Esophagus squamous epithelium (tissue), 5 donors: ENCODE data around the gene CHST8. TPM values are rescaled to one million over a fixed set of nuclear protein-coding genes. Genes with fewer than 3 reads are reported as not detected.

ENCODE experiments used
- DNase-seq: peaks from one replicate; lab custom pipeline; 2025; lab: John Stamatoyannopoulos, UW
- H3K27ac ChIP-seq, 4 donors: fragments of 200-600 bp; sonication (generic); one replicate each; pipeline ENCODE4 v1.5.1; 2016 to 2019; ENCODE audit warnings: mild to moderate bottlenecking in 1 of 4
- H3K27me3 ChIP-seq, 4 donors: fragments of 200-600 bp; sonication (generic); 1 replicate in 3 of 4; 2 replicates in 1 of 4; pipeline versions ENCODE4 v1.5.1 to v1.6.0; 2017 to 2021; ENCODE audit warnings: antibody characterized with exemption in 1 of 4
- H3K36me3 ChIP-seq, 3 donors: fragments of 200-600 bp; sonication (generic); one replicate each; pipeline ENCODE4 v1.5.1; 2016 to 2019
- H3K4me1 ChIP-seq, 3 donors: fragments of 200-600 bp; sonication (generic); one replicate each; pipeline ENCODE4 v1.5.1; 2017 to 2019
- H3K4me3 ChIP-seq, 4 donors: fragments of 200-600 bp; sonication (generic); 1 replicate in 3 of 4; 2 replicates in 1 of 4; pipeline ENCODE4 v1.5.1; 2016 to 2019; ENCODE audit warnings: mild to moderate bottlenecking in 2 of 4, moderate library complexity in 1 of 4
- H3K9me3 ChIP-seq, 3 donors: fragments of 200-600 bp; sonication (generic); one replicate each; pipeline ENCODE4 v1.5.1; 2016 to 2019
- POLR2A ChIP-seq, 4 donors: fragments of 450-650 bp; IDR thresholded peaks; one replicate each; pipeline ENCODE4 v1.6.1; 2017; ENCODE audit warnings: antibody characterized with exemption in 4 of 4, mild to moderate bottlenecking in 4 of 4, moderate library complexity in 3 of 4
- WGBS, 2 donors: methylation state at CpG; one replicate each; pipeline ENCODE4 v1.1.5; 2018; 5-methylcytosine and 5-hydroxymethylcytosine counted together
- intact Hi-C: fragments of 100-400 bp; cut with DNase I; formaldehyde crosslinking; loops from one replicate; pipeline ENCODE4 v1.15.0; 2022
- total RNA-seq, 4 donors: library from RNA; depleted of rRNA; stranded (reverse); fragments of >200 nt; gene quantifications; one replicate each; pipeline ENCODE4 v1.1.0, GENCODE V29; 2016
- TF ChIP-seq, protein P1 (sequence below), 6 experiments: fragments of 450-650 bp in 4 of 6; fragments of 200-600 bp in 2 of 6; sonication (generic) in 2 of 6; IDR thresholded peaks; one replicate each; pipeline ENCODE4 v1.5.1; 2016 to 2019; ENCODE audit warnings: antibody characterized with exemption in 6 of 6, mild to moderate bottlenecking in 4 of 6, moderate library complexity in 4 of 6
- donor health status: DM: yes; HTN: yes; CAD: no.

Gene CHST8
- total RNA-seq, 4 donors from 2014 or later: 0.38 TPM; not detected in 3

DNA sequence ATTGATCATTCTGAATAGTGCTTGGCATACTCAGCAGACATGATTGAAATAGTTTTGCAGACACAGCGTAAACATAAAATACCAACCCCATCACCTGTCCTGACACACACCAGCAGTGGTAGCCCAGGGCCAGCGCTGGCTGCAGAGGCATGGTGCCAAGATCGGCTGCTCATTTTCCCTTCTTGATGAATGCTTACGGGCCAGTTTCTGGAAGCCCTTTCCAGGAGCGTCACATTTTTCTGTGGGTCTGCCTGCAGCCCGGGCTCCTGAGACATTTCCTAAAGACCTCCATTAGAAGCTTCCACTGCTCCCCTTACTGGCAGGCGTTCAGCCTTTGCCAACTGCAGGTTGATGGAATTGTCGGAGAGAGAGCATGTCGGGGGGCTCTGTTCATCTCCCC is 48.6 kb downstream of the CHST8 start:
- H3K9me3 ChIP-seq: no peaks in the 10 kb centered on the region
- 54 to 56% methylated on average over 6 to 7 of the region's 9 CpGs for WGBS, 2 donors
- no peak for DNase-seq
- H3K27ac ChIP-seq: no peak overlapping the region
- peaks cover 0 to 75% (median 0%) of the 10 kb centered on the region in 4 donors for H3K27me3 ChIP-seq
- TF ChIP-seq, protein P1, sequence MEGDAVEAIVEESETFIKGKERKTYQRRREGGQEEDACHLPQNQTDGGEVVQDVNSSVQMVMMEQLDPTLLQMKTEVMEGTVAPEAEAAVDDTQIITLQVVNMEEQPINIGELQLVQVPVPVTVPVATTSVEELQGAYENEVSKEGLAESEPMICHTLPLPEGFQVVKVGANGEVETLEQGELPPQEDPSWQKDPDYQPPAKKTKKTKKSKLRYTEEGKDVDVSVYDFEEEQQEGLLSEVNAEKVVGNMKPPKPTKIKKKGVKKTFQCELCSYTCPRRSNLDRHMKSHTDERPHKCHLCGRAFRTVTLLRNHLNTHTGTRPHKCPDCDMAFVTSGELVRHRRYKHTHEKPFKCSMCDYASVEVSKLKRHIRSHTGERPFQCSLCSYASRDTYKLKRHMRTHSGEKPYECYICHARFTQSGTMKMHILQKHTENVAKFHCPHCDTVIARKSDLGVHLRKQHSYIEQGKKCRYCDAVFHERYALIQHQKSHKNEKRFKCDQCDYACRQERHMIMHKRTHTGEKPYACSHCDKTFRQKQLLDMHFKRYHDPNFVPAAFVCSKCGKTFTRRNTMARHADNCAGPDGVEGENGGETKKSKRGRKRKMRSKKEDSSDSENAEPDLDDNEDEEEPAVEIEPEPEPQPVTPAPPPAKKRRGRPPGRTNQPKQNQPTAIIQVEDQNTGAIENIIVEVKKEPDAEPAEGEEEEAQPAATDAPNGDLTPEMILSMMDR (IDR thresholded peaks at IDR 0.05): no peak
- TF ChIP-seq POLR2A (IDR thresholded peaks at IDR 0.05): no peak
- peaks cover 0 to 4% (median 0%) of the 10 kb centered on the region in 3 donors for H3K4me1 ChIP-seq
- no peaks in the 10 kb centered on the region for H3K36me3 ChIP-seq
- H3K4me3 ChIP-seq: no peak overlapping the region
- intact Hi-C loops: no loop called here

DNA sequence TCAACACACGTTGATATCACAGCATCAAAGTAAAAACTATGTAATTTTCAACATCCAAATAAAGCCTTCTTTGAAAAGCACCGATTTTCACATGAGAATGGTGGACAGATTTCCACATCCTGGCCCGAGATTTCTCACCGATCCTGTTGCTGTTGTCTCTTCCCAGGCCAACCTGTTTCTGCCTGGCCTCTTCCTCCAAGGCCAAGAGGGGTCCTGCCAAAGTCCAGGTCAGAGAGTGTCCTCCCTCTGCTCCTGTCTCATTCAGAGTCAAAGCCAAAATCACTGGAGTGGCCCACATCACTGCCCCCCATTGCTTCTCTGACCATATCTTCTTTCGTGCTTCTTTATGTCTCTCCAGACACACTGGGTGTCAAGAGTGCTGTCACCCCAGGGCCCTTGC is 49.5 kb downstream of the CHST8 start:
- Histone ChIP-seq H3K4me3 (no peak overlapping the region), H3K27ac (no peak overlapping the region), H3K27me3 (peaks cover 0 to 74% (median 0%) of the 10 kb centered on the region in 4 donors), H3K4me1 (peaks cover 0 to 4% (median 0%) of the 10 kb centered on the region in 3 donors), H3K36me3 (no peaks in the 10 kb centered on the region), H3K9me3 (no peaks in the 10 kb centered on the region)
- WGBS, 2 donors: 59 to 66% methylated on average over 5 of the region's 5 CpGs
- no peak for DNase-seq
- TF ChIP-seq, protein P1 (IDR thresholded peaks at IDR 0.05): no peak
- no peak for TF ChIP-seq POLR2A (IDR thresholded peaks at IDR 0.05)
- intact Hi-C loops: no loop called here

DNA sequence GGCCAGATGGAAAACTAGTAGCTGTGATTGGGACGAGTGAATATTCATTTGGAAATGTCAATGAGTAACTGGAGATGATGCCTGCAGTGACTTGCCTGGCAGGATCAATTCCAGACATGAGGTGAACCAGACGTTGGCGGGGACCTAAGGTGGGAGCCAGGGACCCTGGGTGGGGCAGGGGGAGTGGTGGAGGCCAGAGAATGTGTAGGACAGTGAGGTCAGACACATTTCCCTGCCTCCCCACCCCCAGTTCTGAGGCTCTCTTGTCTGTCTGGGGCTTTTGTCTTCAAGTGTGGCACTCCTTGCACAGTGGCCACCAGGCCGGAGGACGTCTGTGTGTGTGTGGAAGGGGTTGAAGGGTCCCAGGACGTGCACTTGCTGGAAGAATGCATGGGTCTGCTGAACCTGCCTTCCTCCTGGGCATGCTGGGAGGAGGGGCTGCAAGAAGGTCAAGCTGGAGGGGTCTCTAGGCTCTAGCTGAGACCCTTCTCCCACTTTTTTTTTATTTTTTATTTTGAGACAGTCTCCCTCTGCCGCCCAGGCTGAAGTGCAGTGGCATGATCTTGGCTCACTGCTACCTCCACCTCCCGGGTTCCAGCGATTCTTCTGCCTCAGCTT is 51.6 kb downstream of the CHST8 start:
- H3K27ac ChIP-seq: no peak overlapping the region
- no peak for DNase-seq
- H3K4me3 ChIP-seq: no peak overlapping the region
- H3K27me3 ChIP-seq: peaks cover 0 to 62% (median 0%) of the 10 kb centered on the region in 4 donors
- intact Hi-C loops: no loop called here
- H3K9me3 ChIP-seq: no peaks in the 10 kb centered on the region
- H3K4me1 ChIP-seq: peaks cover 0 to 4% (median 0%) of the 10 kb centered on the region in 3 donors
- TF ChIP-seq, protein P1 (IDR thresholded peaks at IDR 0.05): no peak
- no peak for TF ChIP-seq POLR2A (IDR thresholded peaks at IDR 0.05)
- H3K36me3 ChIP-seq: no peaks in the 10 kb centered on the region
- 58 to 63% methylated on average over 6 to 8 of the region's 9 CpGs for WGBS, 2 donors

DNA sequence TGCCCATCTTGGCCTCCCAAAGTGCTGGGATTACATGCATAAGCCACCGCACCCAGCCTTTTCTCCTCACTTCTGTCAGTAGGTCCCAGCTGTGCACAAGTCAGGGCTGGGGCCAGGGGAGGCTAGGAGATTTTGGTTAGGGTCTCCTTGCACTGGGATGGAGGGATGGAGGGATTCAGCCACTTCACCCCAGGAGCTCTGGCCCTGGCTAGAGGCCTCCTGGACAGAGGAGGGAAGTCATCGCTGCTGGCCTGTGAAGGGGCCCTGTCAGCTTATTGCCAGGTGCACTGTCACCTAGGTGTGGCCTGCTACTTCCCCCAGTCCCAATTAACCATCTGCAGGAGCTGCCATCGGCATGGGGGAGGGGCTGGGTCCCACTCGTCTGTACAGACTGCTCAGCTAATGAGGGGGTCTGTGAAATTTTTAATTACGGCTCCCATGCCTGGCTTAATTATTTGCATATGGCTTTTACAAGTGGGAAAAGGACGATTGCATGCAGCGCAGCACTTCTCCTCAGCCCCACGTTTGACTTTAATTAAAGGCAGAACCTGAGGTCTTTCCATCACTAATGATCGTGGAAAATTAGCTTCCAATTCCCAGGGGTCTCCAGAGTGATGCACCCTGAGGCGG is 52.4 kb downstream of the CHST8 start:
- H3K9me3 ChIP-seq: no peaks in the 10 kb centered on the region
- H3K4me1 ChIP-seq: peaks cover 0 to 3% (median 0%) of the 10 kb centered on the region in 3 donors
- 60 to 62% methylated on average over 9 of the region's 10 CpGs for WGBS, 2 donors
- no peak overlapping the region for H3K4me3 ChIP-seq
- TF ChIP-seq, protein P1 (IDR thresholded peaks at IDR 0.05): no peak
- no peak for TF ChIP-seq POLR2A (IDR thresholded peaks at IDR 0.05)
- intact Hi-C loops: no loop called here
- no peak for DNase-seq
- H3K36me3 ChIP-seq: no peaks in the 10 kb centered on the region
- peaks cover 0 to 59% (median 0%) of the 10 kb centered on the region in 4 donors for H3K27me3 ChIP-seq
- no peak overlapping the region for H3K27ac ChIP-seq

DNA sequence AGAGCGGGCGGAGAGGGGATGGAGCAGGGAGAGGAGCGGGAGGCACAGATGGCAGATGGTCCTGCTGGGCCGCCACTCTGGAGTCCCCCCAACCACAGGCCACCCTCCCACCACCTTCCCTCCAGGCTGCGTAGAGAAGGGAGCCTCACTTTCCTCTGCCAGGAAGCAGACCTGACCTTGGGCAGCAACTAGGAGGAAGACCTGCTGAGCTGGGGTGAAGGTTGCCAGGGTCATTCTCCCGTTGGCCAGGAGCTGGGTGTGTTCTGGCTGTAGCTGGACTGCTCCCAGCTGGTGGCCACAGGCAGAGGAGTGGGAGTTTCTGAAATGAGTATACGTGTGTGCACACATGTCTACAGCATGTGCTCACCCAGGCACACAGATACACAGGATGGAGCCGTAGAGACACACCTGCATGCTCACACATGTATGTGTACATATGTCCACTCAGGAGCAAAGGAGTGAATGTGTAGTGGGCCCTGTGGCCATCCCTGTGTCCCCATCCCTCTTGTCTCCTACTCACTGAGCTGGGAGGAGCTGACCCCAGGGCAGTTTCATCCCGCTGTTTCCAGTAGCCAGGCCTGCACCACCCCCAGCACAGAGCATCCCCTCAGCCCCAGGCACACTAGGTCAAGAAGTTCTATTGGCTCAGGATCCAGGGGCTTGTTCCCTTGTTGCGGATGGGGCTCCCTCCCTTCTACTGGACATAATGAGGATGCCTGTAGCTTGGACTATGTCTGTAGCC is 53.0 kb downstream of the CHST8 start:
- no peaks in the 10 kb centered on the region for H3K4me1 ChIP-seq
- peaks cover 0 to 58% (median 0%) of the 10 kb centered on the region in 4 donors for H3K27me3 ChIP-seq
- 39 to 60% methylated on average over 4 to 5 of the region's 10 CpGs for WGBS, 2 donors
- DNase-seq: no peak
- no peak overlapping the region for H3K27ac ChIP-seq
- H3K4me3 ChIP-seq: no peak overlapping the region
- intact Hi-C loops: no loop called here
- no peaks in the 10 kb centered on the region for H3K9me3 ChIP-seq
- no peaks in the 10 kb centered on the region for H3K36me3 ChIP-seq
- TF ChIP-seq POLR2A (IDR thresholded peaks at IDR 0.05): no peak
- TF ChIP-seq, protein P1 (IDR thresholded peaks at IDR 0.05): no peak
